Caco-2 (cell line): Measurements from ENCODE around the gene CHPT1. TPM values are rescaled to one million over a fixed set of nuclear protein-coding genes. Genes with fewer than 3 reads are reported as not detected.

Source experiments
- BruUV-seq: library from RNA; stranded (reverse); fragments of 400-500 nt; replicated peaks from 2 replicates; lab custom pipeline; 2021; lab: Mats Ljungman, UMichigan
- CTCF ChIA-PET: fragments of 300-600 bp; sonication (Branson Sonifier 250); formaldehyde crosslinking; loops from one replicate; lab custom pipeline; 2022; ENCODE audit warnings: antibody characterized with exemption; lab: Charles Lee
- POLR2A ChIA-PET: fragments of 300-600 bp; sonication (Branson Sonifier 250); formaldehyde crosslinking; loops from one replicate; lab custom pipeline; 2022; ENCODE audit warnings: antibody characterized with exemption; lab: Charles Lee
- DNase-seq, 2 experiments: peaks; one replicate each; pipeline versions ENCODE4 v3.0.0 to v3.0.0-alpha.2; 2020 to 2022
- H3K27me3 ChIP-seq: replicated peaks from 2 replicates; pipeline ENCODE4 v1.6.0; 2011; ENCODE audit warnings: low read length; ENCODE audit not compliant: control insufficient read depth, insufficient read depth
- H3K36me3 ChIP-seq: 2 replicates; pipeline ENCODE4 v1.5.1; 2011; ENCODE audit warnings: low read length; ENCODE audit not compliant: control insufficient read depth, insufficient read depth
- H3K4me1 ChIP-seq: fragments of 250-450 bp; sonication (Bioruptor Pico); 2 replicates; pipeline ENCODE4 v1.5.1; 2020; ENCODE audit warnings: mild to moderate bottlenecking
- H3K4me3 ChIP-seq: 2 replicates; pipeline ENCODE4 v1.5.1; 2011; ENCODE audit warnings: low read depth, mild to moderate bottlenecking, control low read depth, low read length
- H3K9me3 ChIP-seq: fragments of 250-450 bp; sonication (Bioruptor Pico); 2 replicates; pipeline ENCODE4 v1.5.1; 2020; ENCODE audit warnings: mild to moderate bottlenecking, moderate library complexity
- H3K27ac Mint-ChIP-seq: one replicate; pipeline ENCODE4 v1.8.0; 2022; ENCODE audit warnings: mixed read lengths; ENCODE audit not compliant: unreplicated experiment
- H3K27me3 Mint-ChIP-seq: one replicate; pipeline ENCODE4 v1.8.0; 2022; ENCODE audit warnings: mixed read lengths; ENCODE audit not compliant: insufficient read depth, unreplicated experiment
- H3K36me3 Mint-ChIP-seq: one replicate; pipeline ENCODE4 v1.8.0; 2022; ENCODE audit warnings: mild to moderate bottlenecking, mixed read lengths; ENCODE audit not compliant: insufficient read depth, unreplicated experiment
- H3K4me1 Mint-ChIP-seq: one replicate; pipeline ENCODE4 v1.8.0; 2022; ENCODE audit warnings: low read depth, mixed read lengths; ENCODE audit not compliant: unreplicated experiment
- H3K4me3 Mint-ChIP-seq: one replicate; pipeline ENCODE4 v1.8.0; 2022; ENCODE audit warnings: mild to moderate bottlenecking, moderate library complexity, mixed read lengths; ENCODE audit not compliant: unreplicated experiment
- H3K9me3 Mint-ChIP-seq: one replicate; pipeline ENCODE4 v1.8.0; 2022; ENCODE audit warnings: mixed read lengths; ENCODE audit not compliant: unreplicated experiment
- CTCF ChIP-seq, 2 experiments: fragments of 200-600 bp in 1 of 2; IDR thresholded peaks; 1 replicate in 1 of 2; 2 replicates in 1 of 2; pipeline versions ENCODE4 v1.5.1 to v1.8.0; 2011 to 2022; ENCODE audit warnings: antibody characterized with exemption in 1 of 2, control low read depth in 1 of 2, inconsistent platforms in 1 of 2, low read depth in 1 of 2, low read length in 1 of 2, mild to moderate bottlenecking in 1 of 2, moderate library complexity in 1 of 2; ENCODE audit not compliant: insufficient read depth in 1 of 2, severe bottlenecking in 1 of 2, unreplicated experiment in 1 of 2
- intact Hi-C: fragments of 100-400 bp; cut with micrococcal nuclease; formaldehyde crosslinking; loops from one replicate; pipeline ENCODE4 v1.10.0; 2022; ENCODE audit not compliant: unreplicated experiment
- total RNA-seq: library from RNA; stranded (reverse); gene quantifications from 2 replicates; pipeline ENCODE4 v1.2.3, GENCODE V29; 2022

CHPT1 gene
- total RNA-seq, 1 experiment from 2014 or later, result 54.6 TPM

DNA sequence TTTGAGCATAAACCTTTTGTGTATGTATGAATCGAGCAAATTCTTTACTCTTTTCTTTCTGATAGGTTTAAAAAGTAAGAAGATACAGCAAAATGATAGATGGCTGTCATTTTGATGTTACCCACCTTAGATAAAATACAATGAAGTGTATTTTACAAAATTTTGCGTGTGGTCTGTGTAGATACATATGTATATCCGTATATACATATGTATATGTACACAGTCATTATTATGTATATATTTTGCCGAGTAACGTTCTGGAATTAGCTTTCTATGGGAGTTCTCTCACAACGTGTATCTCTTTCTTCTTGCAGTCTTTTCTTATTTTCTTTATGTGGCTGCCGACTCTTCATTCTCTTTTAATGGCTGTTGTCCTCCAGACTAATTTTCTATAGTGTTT lies 32.4 kb upstream of the CHPT1 start:
- ChIA-PET CTCF (no interaction called here), POLR2A (no interaction called here)
- Mint-ChIP-seq H3K4me3 (no peak overlapping the region), H3K9me3 (no peaks in the 10 kb centered on the region), H3K4me1 (peaks cover 8% of the 10 kb centered on the region), H3K36me3 (peaks cover 6% of the 10 kb centered on the region), H3K27me3 (peaks cover 2% of the 10 kb centered on the region), H3K27ac (peak overlapping the region; percentile 3)
- no peak overlapping the region for H3K4me3 ChIP-seq
- intact Hi-C loops, result no loop called here
- no peaks in the 10 kb centered on the region for H3K36me3 ChIP-seq
- H3K27me3 ChIP-seq, result no peaks in the 10 kb centered on the region
- no peaks in the 10 kb centered on the region for H3K9me3 ChIP-seq
- no peak for DNase-seq
- peaks cover 2% of the 10 kb centered on the region; the same call in 1 of the 2 replicates for H3K4me1 ChIP-seq
- TF ChIP-seq CTCF (IDR thresholded peaks at IDR 0.05; ENCODE audit: insufficient read depth in 1 of 2, low read depth in 1 of 2, low read length in 1 of 2, severe bottlenecking in 1 of 2, unreplicated experiment in 1 of 2), result no peak
- BruUV-seq, result no TSS peak

- intact Hi-C loops, result no loop called here
- peaks cover 2% of the 10 kb centered on the region for H3K27me3 Mint-ChIP-seq
- no peaks in the 10 kb centered on the region for H3K9me3 ChIP-seq
- H3K27me3 ChIP-seq, result no peaks in the 10 kb centered on the region
- H3K27ac Mint-ChIP-seq, result peak overlapping the region; percentile 12
- no peak overlapping the region for H3K4me3 ChIP-seq
- H3K4me3 Mint-ChIP-seq, result no peak overlapping the region
- H3K36me3 ChIP-seq, result no peaks in the 10 kb centered on the region
- POLR2A ChIA-PET, result no interaction called here
- no TSS peak for BruUV-seq
- no peaks in the 10 kb centered on the region for H3K9me3 Mint-ChIP-seq
- CTCF ChIA-PET, result no interaction called here
- no peak for DNase-seq
- H3K4me1 Mint-ChIP-seq, result peaks cover 19% of the 10 kb centered on the region
- H3K4me1 ChIP-seq, result peaks cover 7% of the 10 kb centered on the region; the same call in 1 of the 2 replicates
- H3K36me3 Mint-ChIP-seq, result peaks cover 6% of the 10 kb centered on the region
- TF ChIP-seq CTCF (IDR thresholded peaks at IDR 0.05; ENCODE audit: insufficient read depth in 1 of 2, low read depth in 1 of 2, low read length in 1 of 2, severe bottlenecking in 1 of 2, unreplicated experiment in 1 of 2), result no peak
Measured at GRCh38 chr12:101666052-101666728, 31.2 kb upstream of the CHPT1 start.

- Mint-ChIP-seq H3K27me3 (peaks cover 2% of the 10 kb centered on the region), H3K27ac (no peak overlapping the region), H3K4me1 (peaks cover 22% of the 10 kb centered on the region), H3K4me3 (no peak overlapping the region), H3K36me3 (peaks cover 6% of the 10 kb centered on the region), H3K9me3 (no peaks in the 10 kb centered on the region)
- Histone ChIP-seq H3K9me3 (no peaks in the 10 kb centered on the region), H3K36me3 (no peaks in the 10 kb centered on the region), H3K4me1 (peaks cover 7% of the 10 kb centered on the region; the same call in 1 of the 2 replicates), H3K4me3 (no peak overlapping the region), H3K27me3 (no peaks in the 10 kb centered on the region)
- no peak for DNase-seq
- ChIA-PET POLR2A (no interaction called here), CTCF (no interaction called here)
- no TSS peak for BruUV-seq
- intact Hi-C loops, result no loop called here
- no peak for TF ChIP-seq CTCF (IDR thresholded peaks at IDR 0.05; ENCODE audit: insufficient read depth in 1 of 2, low read depth in 1 of 2, low read length in 1 of 2, severe bottlenecking in 1 of 2, unreplicated experiment in 1 of 2)
Measured at GRCh38 chr12:101667591-101667990, 29.8 kb upstream of the CHPT1 start.
